ENCODE data around the gene TLK1. TPM values are rescaled to one million over a fixed set of nuclear protein-coding genes. Genes with fewer than 3 reads are reported as not detected.

The TLK1 gene
- total and polyA plus RNA-seq, 2 donors (not counting 3 experiments of a cell fraction or from before 2014, with no cell fraction given): 5.8 to 62.7 TPM

- no peaks in the 10 kb centered on the region for H3K9me3 ChIP-seq (replicated peaks; ENCODE audit: control insufficient read depth, insufficient read depth, low read length)
- no peaks in the 10 kb centered on the region for H4K20me1 ChIP-seq (replicated peaks; ENCODE audit: control insufficient read depth, extremely low read depth, insufficient read depth, low read length)
- H3K79me2 ChIP-seq (ENCODE audit: control insufficient read depth, insufficient read depth, low read length): no peaks in the 10 kb centered on the region
- DNase-seq (ENCODE audit: low read depth, low spot score): no peak
- no peak overlapping the region for H3K4me2 ChIP-seq (ENCODE audit: insufficient read depth, low read length)
- no peak for FAIRE-seq
- BruUV-seq (replicated peaks): no TSS peak
- no peak overlapping the region for H3K27ac ChIP-seq (ENCODE audit: insufficient read depth, low read depth, low read length)
- ChIA-PET CTCF (no interaction called here), POLR2A (no interaction called here)
- dilution Hi-C loops (cut with MboI; ENCODE audit: extremely low pct_ligation_motif_present, low sequenced_read_pairs): no loop called here
- no peak overlapping the region for H3K9ac ChIP-seq (replicated peaks; ENCODE audit: extremely low read depth, insufficient read depth, low read length)
- H3K36me3 ChIP-seq (ENCODE audit: control insufficient read depth in 2 of 2, extremely low read depth in 1 of 2, insufficient read depth in 2 of 2, low read length in 2 of 2): peaks cover 2 to 3% of the 10 kb centered on the region in 2 experiments
- no peaks in the 10 kb centered on the region for H3K27me3 ChIP-seq (ENCODE audit: control insufficient read depth in 2 of 2, insufficient read depth in 2 of 2, low read length in 2 of 2)
- no peaks in the 10 kb centered on the region for H3K4me1 ChIP-seq (ENCODE audit: control insufficient read depth, extremely low read depth, insufficient read depth, low read length)
- no peak overlapping the region for H3K4me3 ChIP-seq (replicated peaks in 1 of 3; ENCODE audit: insufficient read depth in 1 of 3, low read depth in 1 of 3, low read length in 3 of 3)
- TF ChIP-seq FOS (IDR thresholded peaks at IDR 0.05; ENCODE audit: borderline replicate concordance, insufficient read depth, low read length) (no peak), CTCF (IDR thresholded peaks at IDR 0.05; ENCODE audit: extremely low read depth in 1 of 2, insufficient read depth in 1 of 2, low read depth in 1 of 2, low read length in 2 of 2) (no peak), EZH2 (IDR thresholded peaks at IDR 0.05; ENCODE audit: borderline replicate concordance, low read depth, low read length, severe bottlenecking) (no peak), GATA2 (IDR thresholded peaks at IDR 0.05; ENCODE audit: insufficient read depth, insufficient read length, low read depth, low read length) (no peak), MYC (IDR thresholded peaks at IDR 0.05; ENCODE audit: low read depth, low read length) (no peak), POLR2AphosphoS5 (IDR thresholded peaks at IDR 0.05; ENCODE audit: insufficient read depth, low read depth, low read length) (no peak)
- no peak overlapping the region for H2AFZ ChIP-seq (ENCODE audit: low read depth, low read length)
- H3K9me1 ChIP-seq (replicated peaks; ENCODE audit: control insufficient read depth, extremely low read depth, insufficient read depth, low read length): no peaks in the 10 kb centered on the region
- intact Hi-C loops (cut with micrococcal nuclease): no loop called here
These were observed 162.6 kb downstream of the TLK1 start for GRCh38 chr2:170997893-170998597.

Measured in endothelial cell of umbilical vein (primary cell).